ENCODE measurements around the gene PLCL1. TPM values are rescaled to one million over a fixed set of nuclear protein-coding genes. Genes with fewer than 3 reads are reported as not detected.

Gene PLCL1
- total RNA-seq, 1 experiment from 2014 or later: 0.07 TPM

- H3K27ac Mint-ChIP-seq (ENCODE audit: unreplicated experiment): no peak overlapping the region
- DNase-seq: no peak
- no peaks in the 10 kb centered on the region for H3K4me1 Mint-ChIP-seq (ENCODE audit: low read depth, unreplicated experiment)
- H3K36me3 Mint-ChIP-seq (ENCODE audit: insufficient read depth, unreplicated experiment): no peaks in the 10 kb centered on the region
- BruUV-seq (replicated peaks): no TSS peak
- no peaks in the 10 kb centered on the region for H3K9me3 Mint-ChIP-seq (ENCODE audit: low read depth, unreplicated experiment)
- intact Hi-C loops (cut with micrococcal nuclease; ENCODE audit: unreplicated experiment): no loop called here
- TF ChIP-seq, protein P1, sequence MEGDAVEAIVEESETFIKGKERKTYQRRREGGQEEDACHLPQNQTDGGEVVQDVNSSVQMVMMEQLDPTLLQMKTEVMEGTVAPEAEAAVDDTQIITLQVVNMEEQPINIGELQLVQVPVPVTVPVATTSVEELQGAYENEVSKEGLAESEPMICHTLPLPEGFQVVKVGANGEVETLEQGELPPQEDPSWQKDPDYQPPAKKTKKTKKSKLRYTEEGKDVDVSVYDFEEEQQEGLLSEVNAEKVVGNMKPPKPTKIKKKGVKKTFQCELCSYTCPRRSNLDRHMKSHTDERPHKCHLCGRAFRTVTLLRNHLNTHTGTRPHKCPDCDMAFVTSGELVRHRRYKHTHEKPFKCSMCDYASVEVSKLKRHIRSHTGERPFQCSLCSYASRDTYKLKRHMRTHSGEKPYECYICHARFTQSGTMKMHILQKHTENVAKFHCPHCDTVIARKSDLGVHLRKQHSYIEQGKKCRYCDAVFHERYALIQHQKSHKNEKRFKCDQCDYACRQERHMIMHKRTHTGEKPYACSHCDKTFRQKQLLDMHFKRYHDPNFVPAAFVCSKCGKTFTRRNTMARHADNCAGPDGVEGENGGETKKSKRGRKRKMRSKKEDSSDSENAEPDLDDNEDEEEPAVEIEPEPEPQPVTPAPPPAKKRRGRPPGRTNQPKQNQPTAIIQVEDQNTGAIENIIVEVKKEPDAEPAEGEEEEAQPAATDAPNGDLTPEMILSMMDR (IDR thresholded peaks at IDR 0.05; ENCODE audit: unreplicated experiment): no peak
- H3K4me3 Mint-ChIP-seq (ENCODE audit: low read depth, unreplicated experiment): no peak overlapping the region
- H3K27me3 Mint-ChIP-seq (ENCODE audit: unreplicated experiment): peaks cover 16% of the 10 kb centered on the region
- CTCF ChIA-PET: no interaction called here
Measured at GRCh38 chr2:197838036-197838435, 33.6 kb downstream of the PLCL1 start.

GRCh38 chr2:197838579-197838978 lies 34.2 kb downstream of the PLCL1 start:
- Mint-ChIP-seq H3K4me1 (ENCODE audit: low read depth, unreplicated experiment) (no peaks in the 10 kb centered on the region), H3K27me3 (ENCODE audit: unreplicated experiment) (peaks cover 17% of the 10 kb centered on the region), H3K36me3 (ENCODE audit: insufficient read depth, unreplicated experiment) (no peaks in the 10 kb centered on the region), H3K4me3 (ENCODE audit: low read depth, unreplicated experiment) (no peak overlapping the region), H3K9me3 (ENCODE audit: low read depth, unreplicated experiment) (no peaks in the 10 kb centered on the region), H3K27ac (ENCODE audit: unreplicated experiment) (no peak overlapping the region)
- TF ChIP-seq, protein P1 (IDR thresholded peaks at IDR 0.05; ENCODE audit: unreplicated experiment): no peak
- BruUV-seq (replicated peaks): no TSS peak
- intact Hi-C loops (cut with micrococcal nuclease; ENCODE audit: unreplicated experiment): no loop called here
- CTCF ChIA-PET: no interaction called here
- no peak for DNase-seq

GRCh38 chr2:197839327-197839726 lies 34.9 kb downstream of the PLCL1 start:
- DNase-seq: no peak
- H3K4me1 Mint-ChIP-seq (ENCODE audit: low read depth, unreplicated experiment): no peaks in the 10 kb centered on the region
- intact Hi-C loops (cut with micrococcal nuclease; ENCODE audit: unreplicated experiment): no loop called here
- H3K27ac Mint-ChIP-seq (ENCODE audit: unreplicated experiment): no peak overlapping the region
- TF ChIP-seq, protein P1 (IDR thresholded peaks at IDR 0.05; ENCODE audit: unreplicated experiment): no peak
- CTCF ChIA-PET: no interaction called here
- no peak overlapping the region for H3K4me3 Mint-ChIP-seq (ENCODE audit: low read depth, unreplicated experiment)
- no peaks in the 10 kb centered on the region for H3K9me3 Mint-ChIP-seq (ENCODE audit: low read depth, unreplicated experiment)
- no peaks in the 10 kb centered on the region for H3K36me3 Mint-ChIP-seq (ENCODE audit: insufficient read depth, unreplicated experiment)
- no TSS peak for BruUV-seq (replicated peaks)
- H3K27me3 Mint-ChIP-seq (ENCODE audit: unreplicated experiment): peaks cover 17% of the 10 kb centered on the region

DNA sequence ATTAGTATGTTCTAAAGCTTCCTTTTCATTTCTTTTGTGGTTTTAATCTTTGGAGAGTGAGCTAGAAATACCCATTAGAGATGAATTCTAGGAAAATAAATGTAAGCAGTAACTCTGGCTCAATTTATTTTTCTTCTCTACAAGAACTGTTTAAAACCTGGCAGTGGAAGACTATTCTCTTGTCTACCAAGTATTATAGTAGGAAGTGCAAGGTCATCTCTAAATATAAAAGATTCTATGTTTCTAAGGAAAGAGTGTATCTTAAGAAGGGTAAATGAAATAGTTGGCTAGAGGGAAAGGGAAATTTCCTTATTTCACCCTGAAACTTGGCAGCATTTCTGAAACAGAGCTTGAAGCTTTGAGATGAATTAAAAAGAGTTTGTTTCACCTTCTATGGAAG lies 35.5 kb downstream of the PLCL1 start:
- Mint-ChIP-seq H3K36me3 (ENCODE audit: insufficient read depth, unreplicated experiment) (no peaks in the 10 kb centered on the region), H3K9me3 (ENCODE audit: low read depth, unreplicated experiment) (no peaks in the 10 kb centered on the region), H3K4me3 (ENCODE audit: low read depth, unreplicated experiment) (no peak overlapping the region), H3K27ac (ENCODE audit: unreplicated experiment) (no peak overlapping the region), H3K4me1 (ENCODE audit: low read depth, unreplicated experiment) (no peaks in the 10 kb centered on the region), H3K27me3 (ENCODE audit: unreplicated experiment) (peaks cover 21% of the 10 kb centered on the region)
- DNase-seq: no peak
- CTCF ChIA-PET: no interaction called here
- TF ChIP-seq, protein P1 (IDR thresholded peaks at IDR 0.05; ENCODE audit: unreplicated experiment): no peak
- BruUV-seq (replicated peaks): no TSS peak
- intact Hi-C loops (cut with micrococcal nuclease; ENCODE audit: unreplicated experiment): no loop called here

Data from Calu3 (cell line).